GM21447 (cell line): Measurements from ENCODE around the gene MMRN2.
"Not testable (repeated sequence)": the region's sequence is repeated elsewhere in the genome, so short reads cannot be mapped to it uniquely, and the experiment has no call there.

Experiments used
- ATAC-seq: cut with Tn5 transposase; IDR thresholded peaks from one replicate; pipeline ENCODE4 v1.9.1; 2021; ENCODE audit not compliant: unreplicated experiment

MMRN2 gene

GRCh38 chr10:86956195-86956847, 1.1 kb downstream of the MMRN2 start:
- ATAC-seq: no peak

DNA sequence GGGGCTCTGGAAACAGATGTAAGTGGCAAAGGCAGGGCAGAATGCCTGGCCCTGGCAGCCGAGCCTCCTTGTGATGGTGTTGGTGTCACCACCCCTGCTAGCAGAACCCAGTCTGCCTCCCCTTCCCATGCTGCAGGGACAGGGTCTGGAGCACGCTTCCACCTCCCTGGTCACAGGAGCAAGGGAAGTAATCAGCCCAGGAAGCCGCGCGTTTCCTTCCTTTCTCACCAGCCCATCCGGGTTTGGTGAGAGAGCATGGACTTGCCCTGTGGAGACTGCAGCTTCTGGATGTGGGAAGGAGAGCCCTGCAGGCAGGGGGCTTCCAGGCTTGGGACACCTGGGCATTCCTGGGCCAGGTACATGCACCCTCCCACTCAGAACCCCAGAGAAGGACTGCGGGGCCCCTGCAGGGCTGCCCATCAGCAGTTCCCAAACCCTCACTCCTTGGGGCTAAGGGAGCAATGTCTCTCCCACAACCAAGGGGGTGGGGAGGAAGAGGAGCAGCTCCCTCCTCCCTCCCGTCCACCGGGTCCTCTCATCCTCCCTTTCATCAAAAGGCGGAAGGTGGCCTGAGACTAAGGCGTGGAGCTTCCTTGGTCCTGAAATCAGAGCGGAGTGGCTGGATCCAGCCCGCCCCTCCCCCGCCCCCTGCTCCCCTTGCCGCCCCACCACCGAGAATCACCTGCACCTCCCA, 1.8 kb downstream of the MMRN2 start:
- ATAC-seq: no peak

- no peak for ATAC-seq
Observed at GRCh38 chr10:86954681-86955500, 2.5 kb downstream of the MMRN2 start.

GRCh38 chr10:86953747-86954680, 3.4 kb downstream of the MMRN2 start:
- no peak for ATAC-seq

DNA sequence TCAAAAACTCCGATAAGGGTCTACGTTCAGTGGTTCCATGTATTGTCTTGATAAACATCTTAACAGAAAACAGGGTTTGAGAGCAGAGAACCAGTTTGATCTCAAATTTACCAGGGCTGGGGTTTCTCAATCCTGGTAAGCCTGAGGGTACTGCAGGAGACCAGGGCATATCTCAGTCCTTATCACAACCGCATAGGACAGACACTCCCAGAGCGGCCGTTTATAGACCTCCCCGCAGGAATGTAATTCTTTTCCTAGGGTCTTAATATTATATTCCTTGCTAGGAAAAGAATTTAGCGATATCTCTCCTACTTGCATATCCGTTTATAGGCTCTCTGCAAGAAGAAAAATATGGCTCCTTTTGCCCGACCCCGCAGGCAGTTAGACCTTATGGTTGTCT, 4.7 kb downstream of the MMRN2 start:
- ATAC-seq: not testable (repeated sequence)

DNA sequence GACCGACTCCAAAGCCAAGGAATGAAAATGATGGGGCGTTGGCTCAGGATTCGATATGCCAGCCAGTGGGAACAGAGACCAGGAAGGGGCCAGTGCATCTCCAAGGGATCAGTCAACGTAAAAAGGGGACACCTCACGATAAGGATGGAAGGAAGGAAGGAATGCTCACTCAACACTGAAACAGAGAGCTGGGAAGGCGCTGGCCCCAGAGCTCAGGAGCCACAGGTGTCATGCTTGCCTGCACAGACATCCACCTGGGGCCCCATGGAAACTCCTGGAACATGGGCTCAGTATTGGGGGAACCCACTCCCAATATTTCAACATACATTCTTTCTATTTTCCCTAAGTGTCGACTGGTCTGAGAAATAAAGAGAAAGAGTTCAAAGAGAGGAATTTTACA, 5.3 kb downstream of the MMRN2 start:
- no peak for ATAC-seq

GRCh38 chr10:86951184-86951761, 6.1 kb downstream of the MMRN2 start:
- ATAC-seq: no peak

GRCh38 chr10:86950349-86950748, 7.1 kb downstream of the MMRN2 start:
- no peak for ATAC-seq

- ATAC-seq: not testable (repeated sequence)
Observed at GRCh38 chr10:86947806-86948205, 9.6 kb downstream of the MMRN2 start.

- no peak for ATAC-seq
Observed at GRCh38 chr10:86946213-86947155, 10.9 kb downstream of the MMRN2 start.

DNA sequence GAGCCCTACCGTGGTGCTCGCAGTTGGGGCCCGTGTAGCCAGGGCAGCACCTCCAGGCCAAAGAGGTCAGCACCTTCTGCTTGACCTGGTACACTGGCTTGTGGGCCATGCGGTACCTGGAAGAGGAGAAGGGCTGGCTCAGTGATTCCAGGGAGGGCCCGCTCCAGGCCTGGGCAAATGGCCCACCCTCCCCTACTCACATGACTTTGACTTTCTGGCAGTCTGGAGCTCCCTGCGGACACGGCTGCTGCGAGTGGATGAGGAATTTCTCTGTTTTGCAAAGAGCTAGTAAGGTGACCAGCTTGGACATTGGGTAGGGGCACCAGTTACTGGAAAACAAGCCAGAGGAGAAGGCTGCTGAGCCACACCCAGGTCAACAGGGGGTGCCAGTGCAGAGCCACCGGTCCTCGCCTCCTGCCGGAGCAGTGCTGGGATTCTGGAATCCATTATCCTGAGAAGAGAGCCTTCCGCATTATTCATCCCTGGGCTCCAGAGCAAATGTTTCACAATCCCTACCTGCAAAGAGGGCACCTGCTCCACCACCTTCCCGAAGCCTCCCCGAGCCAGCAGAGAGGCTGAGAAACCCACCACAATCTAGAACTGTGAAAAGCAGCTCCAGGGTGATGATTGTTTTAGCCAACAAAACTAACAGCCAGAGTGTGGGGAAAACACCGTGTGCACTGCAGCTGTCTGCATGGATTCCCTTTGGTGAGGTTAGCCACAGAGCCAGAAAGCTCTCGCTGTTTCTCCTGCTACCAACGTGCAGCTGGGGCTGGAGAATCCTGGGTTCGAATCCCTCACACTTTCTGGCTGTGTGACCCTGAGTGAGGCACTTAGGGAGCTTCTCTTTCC, 11.8 kb downstream of the MMRN2 start:
- ATAC-seq: no peak

GRCh38 chr10:86944907-86945306, 12.5 kb downstream of the MMRN2 start:
- ATAC-seq: no peak

DNA sequence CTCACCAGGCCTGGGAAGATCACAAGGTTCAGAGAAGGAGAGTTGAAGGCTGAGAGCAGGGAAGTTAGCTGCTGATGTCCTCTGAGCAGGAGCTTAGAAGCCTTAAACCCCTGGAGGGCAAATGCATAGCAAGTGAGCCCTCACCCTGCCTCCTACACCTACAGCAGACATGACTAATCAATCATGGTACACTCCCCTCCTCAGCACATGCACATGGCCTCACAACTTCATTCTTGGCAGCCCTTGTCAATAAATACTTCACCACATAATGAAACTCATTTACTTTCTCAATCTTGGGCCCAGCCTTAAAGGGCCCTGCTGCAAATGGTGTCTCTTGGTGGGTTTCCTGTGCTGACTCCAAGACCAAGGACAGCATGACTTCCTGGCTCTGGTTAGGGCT, 12.9 kb downstream of the MMRN2 start:
- no peak for ATAC-seq

DNA sequence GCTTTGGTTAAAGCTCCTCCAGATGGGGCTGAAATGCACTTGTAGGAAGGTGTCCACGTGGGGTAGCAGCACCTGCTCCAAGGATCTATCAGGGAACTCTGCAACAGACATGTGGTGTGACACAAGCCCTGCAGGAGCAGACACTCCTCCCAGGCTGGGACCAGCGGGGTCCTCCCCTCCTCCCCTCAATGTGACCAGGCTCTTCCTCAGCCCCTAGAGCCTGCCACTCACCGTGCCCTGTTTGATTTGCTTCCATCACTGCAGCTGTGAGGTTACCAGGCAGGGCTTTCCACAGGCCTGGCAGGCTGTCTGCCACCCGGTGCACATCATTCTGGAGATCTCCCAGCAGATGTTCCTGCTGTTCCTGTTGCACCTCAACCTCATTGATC, 13.4 kb downstream of the MMRN2 start:
- ATAC-seq: no peak

DNA sequence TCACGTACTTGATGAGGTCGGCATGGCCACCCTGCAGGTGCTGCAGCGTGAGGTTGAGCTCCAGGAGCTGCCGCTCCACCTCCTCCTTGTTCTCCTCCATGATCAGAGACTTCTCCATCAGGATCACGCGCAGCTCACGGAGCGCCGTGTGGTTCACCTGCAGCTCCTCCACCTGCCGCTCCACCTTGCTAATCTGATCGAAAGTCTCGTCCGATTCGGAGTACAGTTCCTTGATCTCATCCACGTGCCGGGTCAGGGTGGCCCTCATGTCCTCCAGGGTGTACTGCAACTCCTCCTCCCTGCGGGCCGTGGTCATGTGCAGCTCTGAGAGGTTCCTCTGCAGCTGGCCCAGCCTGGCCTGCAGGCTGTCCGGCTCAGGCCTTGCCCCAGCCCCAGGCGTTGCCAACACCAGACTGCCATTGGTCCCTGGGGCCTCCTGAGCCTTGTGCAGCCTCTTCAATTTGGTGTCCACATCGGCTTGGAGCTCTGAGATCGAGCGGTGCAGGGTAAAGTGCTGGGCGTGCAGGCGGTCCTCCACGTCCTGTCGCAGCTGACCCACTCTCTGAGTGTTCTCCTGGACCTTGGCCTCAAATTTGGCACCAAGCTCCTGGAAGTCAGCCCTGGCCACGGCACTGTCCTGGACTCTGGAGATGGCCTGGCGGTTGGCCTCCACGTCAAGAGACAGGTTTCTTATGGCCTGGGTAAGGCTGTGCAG, 13.9 kb downstream of the MMRN2 start:
- ATAC-seq: no peak

DNA sequence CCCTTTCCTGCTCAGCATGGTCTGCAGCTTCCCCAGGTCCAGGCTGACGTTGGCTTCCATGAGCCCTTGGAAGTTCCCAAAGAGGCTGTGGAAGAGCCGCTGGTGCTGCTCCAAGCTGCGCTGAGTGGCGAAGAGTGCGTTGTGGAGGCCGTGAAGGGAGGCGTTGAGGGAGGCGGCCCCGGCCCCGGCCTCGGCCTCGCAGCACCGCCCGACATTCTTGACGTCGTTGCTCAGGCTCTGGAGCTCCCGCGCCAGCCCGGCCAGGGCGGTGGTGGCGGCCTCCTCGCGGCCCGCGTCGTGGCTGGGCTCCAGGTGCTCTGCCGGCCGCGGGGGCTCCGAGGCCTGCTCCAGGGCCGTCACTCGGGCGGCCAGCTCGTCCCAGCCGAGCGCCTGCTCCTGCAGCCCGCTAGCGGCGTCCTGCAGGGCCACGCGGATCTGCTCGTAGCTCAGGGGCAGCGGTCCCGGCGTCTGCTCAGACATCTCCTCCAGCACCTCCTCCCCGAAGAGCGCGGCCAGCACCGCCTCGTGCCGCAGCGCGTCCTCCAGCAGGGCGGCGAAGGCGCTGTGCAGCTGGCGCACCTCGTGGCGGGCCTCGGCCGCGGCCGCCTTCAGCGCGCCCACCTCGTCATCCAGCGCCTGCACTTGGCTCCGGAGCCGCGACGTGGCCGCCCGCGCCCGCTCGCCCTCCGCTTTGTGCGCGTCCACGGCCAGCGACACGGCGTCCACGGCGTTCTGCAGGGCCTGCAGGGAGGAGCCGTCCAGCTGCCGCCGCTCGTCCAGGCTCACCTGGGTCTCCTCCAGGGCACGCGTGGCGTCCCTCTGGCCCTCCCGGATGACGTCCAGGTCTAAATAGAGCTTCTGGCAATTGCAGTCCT, 14.7 kb downstream of the MMRN2 start:
- ATAC-seq: no peak

DNA sequence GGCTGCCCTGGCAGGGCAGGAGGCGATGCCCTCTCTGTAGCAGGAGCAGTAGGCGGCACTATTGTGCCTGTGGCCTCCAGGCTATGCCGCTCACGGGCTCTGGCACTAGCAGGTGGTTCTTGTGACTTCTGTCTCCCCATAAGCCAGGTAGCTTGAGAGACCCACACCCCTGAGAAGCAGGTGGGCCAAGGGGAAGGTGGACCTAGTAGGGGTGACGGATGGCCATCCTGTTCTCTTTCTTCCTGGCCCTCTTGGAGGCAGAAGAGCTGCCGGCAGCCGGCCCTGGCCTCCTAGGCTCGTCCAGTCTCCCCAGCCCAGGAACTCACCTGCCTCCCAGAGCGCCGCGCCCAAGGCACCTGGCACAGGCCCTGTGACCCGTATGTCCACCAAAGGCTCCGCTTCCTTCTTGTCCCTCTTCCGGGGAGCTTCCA, 15.4 kb downstream of the MMRN2 start:
- ATAC-seq: no peak
